OCI-LY1 (cell line): ENCODE measurements around the gene BUD23.

Experiments used
- H2AFZ ChIP-seq: fragments of 200-600 bp; sonication (generic), shearing (Covaris generic); 2 replicates; pipeline ENCODE4 v1.6.0; 2014; ENCODE audit warnings: antibody characterized with exemption, mild to moderate bottlenecking, low read length
- H3F3A ChIP-seq: fragments of 200-600 bp; sonication (generic), shearing (Covaris generic); 2 replicates; pipeline ENCODE4 v1.6.0; 2014; ENCODE audit warnings: mild to moderate bottlenecking, antibody characterized with exemption, low read length, moderate library complexity; ENCODE audit not compliant: insufficient read depth
- H3K27ac ChIP-seq: fragments of 200-600 bp; sonication (generic); 2 replicates; pipeline ENCODE4 v1.5.1; 2014; ENCODE audit warnings: low read length, mixed run types, mild to moderate bottlenecking, low read depth; ENCODE audit not compliant: poor library complexity, severe bottlenecking
- H3K27me3 ChIP-seq: fragments of 200-600 bp; sonication (generic); 2 replicates; pipeline ENCODE4 v1.6.0; 2014; ENCODE audit warnings: antibody characterized with exemption, mild to moderate bottlenecking, low read length, moderate library complexity; ENCODE audit not compliant: insufficient read depth
- H3K36me3 ChIP-seq: fragments of 200-600 bp; sonication (generic); 2 replicates; pipeline ENCODE4 v1.6.1; 2014; ENCODE audit warnings: mild to moderate bottlenecking, antibody characterized with exemption, low read length, moderate library complexity, mixed read lengths; ENCODE audit not compliant: insufficient read depth
- H3K4me1 ChIP-seq: fragments of 200-600 bp; sonication (generic); 2 replicates; pipeline ENCODE4 v1.5.1; 2014; ENCODE audit warnings: mild to moderate bottlenecking, low read length, moderate library complexity; ENCODE audit not compliant: insufficient read depth, severe bottlenecking
- H3K4me2 ChIP-seq: fragments of 200-600 bp; sonication (generic), shearing (Covaris generic); 2 replicates; pipeline ENCODE4 v1.6.1; 2014; ENCODE audit warnings: low read length
- H3K4me3 ChIP-seq: fragments of 200-600 bp; sonication (generic); 2 replicates; pipeline ENCODE4 v1.5.1; 2014; ENCODE audit warnings: low read length, low read depth, mild to moderate bottlenecking, mixed read lengths; ENCODE audit not compliant: poor library complexity, severe bottlenecking
- H3K79me2 ChIP-seq: fragments of 200-600 bp; shearing (Covaris generic); 2 replicates; pipeline ENCODE4 v1.6.1; 2016; ENCODE audit warnings: mixed run types, low read length, mixed read lengths; ENCODE audit not compliant: insufficient read depth
- H3K9ac ChIP-seq: fragments of 200-600 bp; sonication (generic), shearing (Covaris generic); 2 replicates; pipeline ENCODE4 v1.6.1; 2014; ENCODE audit warnings: mild to moderate bottlenecking, low read length, mixed read lengths
- H3K9me2 ChIP-seq: fragments of 200-600 bp; sonication (generic), shearing (Covaris generic); 2 replicates; pipeline ENCODE4 v1.6.1; 2014; ENCODE audit warnings: low read depth, mild to moderate bottlenecking, low read length, mixed read lengths
- H3K9me3 ChIP-seq: fragments of 200-600 bp; shearing (Covaris generic); 2 replicates; pipeline ENCODE4 v1.6.1; 2014; ENCODE audit warnings: low read length, mixed read lengths
- H4K20me1 ChIP-seq: fragments of 200-600 bp; sonication (generic), shearing (Covaris generic); 2 replicates; pipeline ENCODE4 v1.6.0; 2016; ENCODE audit warnings: mild to moderate bottlenecking, low read length; ENCODE audit not compliant: insufficient read depth
- CTCF ChIP-seq: fragments of 200-600 bp; sonication (generic), shearing (Covaris generic); IDR thresholded peaks from 2 replicates; pipeline ENCODE4 v1.5.1; 2017; ENCODE audit warnings: mild to moderate bottlenecking, antibody characterized with exemption, low read length, moderate library complexity, mixed read lengths
- EZH2 ChIP-seq: fragments of 200-600 bp; sonication (generic), shearing (Covaris generic); IDR thresholded peaks from 2 replicates; pipeline ENCODE4 v1.8.0; 2017; ENCODE audit warnings: borderline replicate concordance, mixed run types, mild to moderate bottlenecking, antibody characterized with exemption, low read length, moderate library complexity, mixed read lengths

BUD23 gene

GRCh38 chr7:73645643-73646174, 37.7 kb upstream of the BUD23 start:
- Histone ChIP-seq H3K36me3 (no peaks in the 10 kb centered on the region), H3F3A (no peaks in the 10 kb centered on the region), H3K4me1 (peaks cover 5% of the 10 kb centered on the region), H3K27ac (no peak overlapping the region), H3K4me3 (no peak overlapping the region), H3K9me3 (peaks cover 3% of the 10 kb centered on the region; the same call in 1 of the 2 replicates), H2AFZ (no peak overlapping the region), H3K9me2 (no peaks in the 10 kb centered on the region), H4K20me1 (no peaks in the 10 kb centered on the region), H3K4me2 (no peak overlapping the region), H3K79me2 (no peaks in the 10 kb centered on the region), H3K9ac (no peak overlapping the region), H3K27me3 (peaks cover 6% of the 10 kb centered on the region; the same call in 1 of the 2 replicates)
- TF ChIP-seq EZH2 (no peak), CTCF (no peak)

DNA sequence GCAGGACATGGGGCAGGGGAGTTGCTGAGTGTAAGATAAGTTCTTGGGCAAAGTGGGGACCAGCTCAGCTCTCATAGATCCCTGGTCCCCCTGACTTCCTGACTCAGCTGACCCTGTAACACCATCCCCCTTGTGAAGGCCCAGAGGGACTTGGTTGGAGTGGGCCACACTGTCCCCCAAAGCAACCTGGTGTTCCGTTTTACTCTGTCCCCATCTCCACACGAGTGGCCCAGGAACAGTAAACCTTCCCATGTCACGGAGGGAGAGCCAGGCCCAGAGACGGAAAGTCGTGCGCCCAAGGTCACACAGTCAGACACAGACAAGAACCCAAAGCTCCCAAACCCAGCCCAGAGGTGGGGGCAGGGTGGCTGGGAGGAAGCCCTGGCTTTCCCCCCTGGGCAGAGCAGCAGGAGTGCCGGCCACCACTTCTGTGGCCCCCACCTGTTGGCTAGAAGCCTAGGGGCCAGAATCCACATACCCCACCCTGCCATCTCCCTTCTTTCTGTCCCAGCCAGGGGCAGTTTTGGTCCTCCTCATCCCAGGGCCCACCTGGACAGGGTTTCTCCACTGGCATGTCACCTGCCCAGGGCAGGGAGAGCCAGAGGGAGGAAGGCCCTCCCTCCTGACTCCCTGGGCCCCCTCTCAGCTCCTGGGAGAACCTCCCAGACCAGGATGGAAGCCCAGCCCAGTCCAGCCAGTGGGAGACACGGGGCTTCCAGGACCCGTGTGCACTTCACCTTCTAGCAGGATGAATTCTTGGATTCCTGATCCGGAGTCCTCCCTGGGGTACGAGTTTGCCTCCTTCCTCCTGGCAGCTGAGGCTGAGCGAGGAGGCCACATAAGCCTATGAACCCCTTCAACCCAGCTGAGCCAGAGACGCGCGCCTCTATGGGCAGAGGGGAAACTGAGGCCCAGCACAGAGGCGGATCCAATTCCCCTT, 36.3 kb upstream of the BUD23 start:
- Histone ChIP-seq H3K9ac (no peak overlapping the region), H3K4me2 (no peak overlapping the region), H3K27ac (no peak overlapping the region), H3K27me3 (no peaks in the 10 kb centered on the region), H3K36me3 (no peaks in the 10 kb centered on the region), H3K79me2 (no peaks in the 10 kb centered on the region), H3K4me1 (peaks cover 5% of the 10 kb centered on the region), H2AFZ (no peak overlapping the region), H3F3A (no peaks in the 10 kb centered on the region), H4K20me1 (no peaks in the 10 kb centered on the region), H3K4me3 (no peak overlapping the region), H3K9me3 (no peaks in the 10 kb centered on the region), H3K9me2 (no peaks in the 10 kb centered on the region)
- TF ChIP-seq EZH2 (no peak), CTCF (no peak)

GRCh38 chr7:73647725-73648592, 35.4 kb upstream of the BUD23 start:
- H4K20me1 ChIP-seq: no peaks in the 10 kb centered on the region
- no peaks in the 10 kb centered on the region for H3K9me3 ChIP-seq
- H3K4me3 ChIP-seq: peak overlapping the region; percentile 40
- no peak overlapping the region for H3K27ac ChIP-seq
- H3K9ac ChIP-seq: no peak overlapping the region
- no peaks in the 10 kb centered on the region for H3F3A ChIP-seq
- no peak overlapping the region for H2AFZ ChIP-seq
- peak overlapping the region; percentile 54 for H3K4me2 ChIP-seq
- no peaks in the 10 kb centered on the region for H3K27me3 ChIP-seq
- peaks cover 5% of the 10 kb centered on the region for H3K4me1 ChIP-seq
- H3K36me3 ChIP-seq: no peaks in the 10 kb centered on the region
- H3K79me2 ChIP-seq: no peaks in the 10 kb centered on the region
- TF ChIP-seq CTCF: no peak
- no peak for TF ChIP-seq EZH2
- H3K9me2 ChIP-seq: no peaks in the 10 kb centered on the region
